HG03442 (cell line): ENCODE data around the gene ZNF184.

Source experiments
- ATAC-seq: cut with Tn5 transposase; IDR thresholded peaks from one replicate; pipeline ENCODE4 v1.9.1; 2021; ENCODE audit warnings: mild to moderate bottlenecking, moderate library complexity; ENCODE audit not compliant: unreplicated experiment

The ZNF184 gene

GRCh38 chr6:27479319-27480182 is 6.6 kb upstream of the ZNF184 start:
- peak; percentile 56 for ATAC-seq

- peak; percentile 54 for ATAC-seq
Measured at GRCh38 chr6:27478706-27479318, 5.9 kb upstream of the ZNF184 start.

GRCh38 chr6:27478141-27478705 is 5.3 kb upstream of the ZNF184 start:
- ATAC-seq: peak; percentile 13

- ATAC-seq: no peak
Measured at GRCh38 chr6:27477318-27478013, 4.6 kb upstream of the ZNF184 start.

- no peak for ATAC-seq
Measured at GRCh38 chr6:27476090-27476489, 3.2 kb upstream of the ZNF184 start.

- ATAC-seq: no peak
Measured at GRCh38 chr6:27474672-27475071, 1.8 kb upstream of the ZNF184 start.

GRCh38 chr6:27474172-27474465 is 1.2 kb upstream of the ZNF184 start:
- no peak for ATAC-seq

GRCh38 chr6:27472182-27472616 is 706 bp downstream of the ZNF184 start:
- peak; percentile 39 for ATAC-seq

GRCh38 chr6:27471365-27472115 is 1.4 kb downstream of the ZNF184 start:
- no peak for ATAC-seq

- no peak for ATAC-seq
Measured at GRCh38 chr6:27470023-27470422, 2.9 kb downstream of the ZNF184 start.

GRCh38 chr6:27468334-27468733 is 4.6 kb downstream of the ZNF184 start:
- no peak for ATAC-seq

GRCh38 chr6:27452496-27452897 is 20.4 kb downstream of the ZNF184 start:
- ATAC-seq: no peak

GRCh38 chr6:27451660-27452390 is 21.1 kb downstream of the ZNF184 start:
- no peak for ATAC-seq

GRCh38 chr6:27448456-27448855 is 24.4 kb downstream of the ZNF184 start:
- ATAC-seq: no peak

GRCh38 chr6:27442932-27443331 is 30.0 kb downstream of the ZNF184 start:
- ATAC-seq: no peak

GRCh38 chr6:27441001-27441400 is 31.9 kb downstream of the ZNF184 start:
- no peak for ATAC-seq

GRCh38 chr6:27439371-27439770 is 33.5 kb downstream of the ZNF184 start:
- no peak for ATAC-seq

- no peak for ATAC-seq
Measured at GRCh38 chr6:27433714-27434113, 39.2 kb downstream of the ZNF184 start.

GRCh38 chr6:27428966-27429365 is 43.9 kb downstream of the ZNF184 start:
- no peak for ATAC-seq

GRCh38 chr6:27428502-27428901 is 44.4 kb downstream of the ZNF184 start:
- no peak for ATAC-seq
